GM12891 (cell line): ENCODE data around the gene PPP4R3A.

Experiments used
- DNase-seq: peaks from one replicate; pipeline ENCODE4 v3.0.0; 2011; ENCODE audit warnings: low spot score; ENCODE audit not compliant: insufficient read length
- FAIRE-seq: peaks from 2 replicates; lab custom pipeline; 2011; peaks lifted over from hg19 to GRCh38; lab: Jason Lieb, UNC
- PAX5 ChIP-seq: IDR thresholded peaks from 2 replicates; pipeline ENCODE4 v1.6.1; 2011; ENCODE audit warnings: low read length, moderate library complexity, mild to moderate bottlenecking; ENCODE audit not compliant: insufficient read depth, severe bottlenecking
- POLR2A ChIP-seq: IDR thresholded peaks from 2 replicates; pipeline ENCODE4 v1.6.1; 2011; ENCODE audit warnings: low read depth, low read length, control low read depth
- POLR2AphosphoS5 ChIP-seq: IDR thresholded peaks from 2 replicates; pipeline ENCODE4 v1.6.1; 2011; ENCODE audit warnings: low read depth, low read length, control low read depth
- POU2F2 ChIP-seq: IDR thresholded peaks from 2 replicates; pipeline ENCODE4 v1.6.1; 2011; ENCODE audit warnings: low read depth, mild to moderate bottlenecking, control low read depth, low read length, moderate library complexity
- SPI1 ChIP-seq: IDR thresholded peaks from 2 replicates; pipeline ENCODE4 v1.6.1; 2011; ENCODE audit warnings: low read depth, low read length, control low read depth
- TAF1 ChIP-seq: IDR thresholded peaks from 2 replicates; pipeline ENCODE4 v1.6.1; 2011; ENCODE audit warnings: low read depth, low read length, control low read depth

Gene PPP4R3A

DNA sequence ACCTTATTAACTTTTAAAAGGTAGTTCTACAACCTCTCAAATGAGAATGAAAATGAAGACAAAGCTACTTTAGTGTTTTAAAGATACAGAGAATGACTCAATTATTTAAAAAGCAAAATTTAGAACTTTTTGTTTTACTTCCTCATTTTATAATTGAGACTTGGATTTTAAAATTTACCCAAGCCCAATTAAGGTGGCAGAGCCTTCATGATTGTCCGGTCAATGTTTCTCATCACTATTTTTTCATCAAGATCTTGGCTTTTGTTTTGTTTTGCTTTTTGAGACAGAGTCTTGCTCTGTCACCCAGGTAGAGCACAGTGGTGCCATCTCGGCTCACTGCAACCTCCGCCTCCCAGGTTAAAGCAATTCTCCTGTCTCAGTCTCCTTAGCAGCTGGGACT, 32.7 kb downstream of the PPP4R3A start:
- DNase-seq (no peak), FAIRE-seq (no peak)
- TF ChIP-seq POU2F2, result no peak
- no peak for TF ChIP-seq TAF1
- no peak for TF ChIP-seq POLR2A
- TF ChIP-seq PAX5, result no peak
- no peak for TF ChIP-seq SPI1
- no peak for TF ChIP-seq POLR2AphosphoS5

DNA sequence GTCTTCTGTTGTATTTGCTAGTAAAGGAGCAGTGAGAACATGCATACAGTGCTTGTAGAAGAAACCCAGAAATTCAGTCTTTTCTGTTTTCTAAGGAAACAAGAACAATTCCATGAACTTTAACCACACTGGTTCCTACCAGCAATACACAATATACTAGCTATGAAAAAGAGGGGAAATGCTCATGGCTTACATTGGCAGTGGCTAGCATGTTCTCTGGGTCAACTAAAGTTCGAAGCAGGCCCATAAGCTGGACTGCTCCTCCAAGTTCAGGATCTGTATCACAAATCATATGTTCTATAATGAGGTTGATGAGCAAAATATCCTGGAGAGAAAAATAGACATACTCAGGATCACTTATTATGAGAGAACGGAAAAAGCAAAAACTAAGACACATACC, 37.1 kb downstream of the PPP4R3A start:
- DNase-seq (no peak), FAIRE-seq (no peak)

DNA sequence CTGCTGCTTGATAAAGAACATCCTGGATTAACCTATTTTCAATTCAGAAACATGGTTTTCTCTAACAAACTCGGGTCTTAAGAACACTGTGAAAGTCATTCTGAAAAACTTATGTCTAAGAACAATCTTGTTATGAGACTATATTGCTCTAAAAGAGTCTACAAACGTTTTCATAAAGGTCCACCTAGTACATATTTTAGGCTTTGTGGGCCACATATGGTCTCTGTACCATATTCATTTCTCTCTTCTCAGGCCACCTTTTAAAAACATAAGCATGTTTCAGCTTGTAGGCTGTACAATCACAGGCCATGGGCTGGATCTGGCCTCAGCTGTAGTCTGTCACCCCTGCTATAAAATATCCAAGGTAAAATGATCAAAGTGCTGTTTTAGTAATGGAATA, 39.9 kb downstream of the PPP4R3A start:
- TF ChIP-seq POLR2AphosphoS5 (no peak), PAX5 (no peak), POLR2A (no peak), TAF1 (no peak), SPI1 (no peak), POU2F2 (no peak)
- no peak for DNase-seq
- no peak for FAIRE-seq

More for the DNA sequence above, 37.1 kb downstream of the PPP4R3A start:
- no peak for TF ChIP-seq PAX5

DNA sequence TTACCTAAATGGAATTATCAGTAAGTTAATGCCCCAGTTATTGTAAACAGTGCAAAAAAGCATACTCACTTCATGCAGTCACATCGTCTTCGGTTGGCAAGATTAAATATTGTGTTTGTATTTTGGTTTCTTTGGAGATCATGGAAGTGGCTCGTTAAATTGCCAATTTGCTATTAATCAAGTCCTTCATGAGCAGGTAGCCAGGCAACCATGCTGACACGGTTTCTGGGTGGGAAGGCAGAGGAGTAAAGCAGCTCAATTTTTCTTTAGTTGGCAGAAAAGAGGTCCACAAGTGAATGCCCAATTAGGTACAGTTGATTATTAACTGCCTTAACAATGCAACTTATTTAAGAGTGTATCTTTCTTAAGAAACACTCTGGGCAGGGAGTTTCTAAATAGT, 43.9 kb downstream of the PPP4R3A start:
- no peak for DNase-seq
- TF ChIP-seq POLR2AphosphoS5 (no peak), POLR2A (no peak), SPI1 (no peak), PAX5 (no peak), TAF1 (no peak), POU2F2 (no peak)
- FAIRE-seq, result no peak

DNA sequence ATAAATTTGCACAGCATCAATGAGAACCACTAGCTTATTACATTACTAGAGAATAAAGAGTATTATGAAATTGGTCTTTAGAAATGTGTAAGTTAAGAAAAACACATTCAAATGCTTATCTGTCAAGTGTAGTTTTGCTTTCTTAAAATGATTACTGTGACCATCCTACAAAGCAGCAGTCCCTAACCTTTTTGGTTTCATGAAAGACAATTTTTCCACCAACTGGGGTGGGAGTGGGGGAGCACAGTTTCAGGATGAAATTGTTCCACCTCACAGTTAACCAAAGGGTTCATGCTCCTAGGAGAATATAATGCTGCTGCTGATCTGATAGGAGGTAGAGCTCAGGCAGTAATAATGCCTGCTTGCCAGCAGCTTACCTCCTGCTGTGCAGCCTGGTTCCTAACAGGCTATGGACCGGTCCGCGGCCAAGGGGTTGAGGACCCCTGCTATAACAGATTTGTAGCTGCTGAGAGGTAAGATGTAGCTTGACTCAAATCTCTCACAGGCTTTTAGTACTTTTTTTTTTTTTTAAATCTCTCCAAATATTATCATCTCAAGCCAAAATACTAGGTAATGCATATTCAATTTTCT, 45.4 kb downstream of the PPP4R3A start:
- FAIRE-seq (no peak), DNase-seq (no peak)
- TF ChIP-seq SPI1 (no peak), PAX5 (no peak), POLR2AphosphoS5 (no peak), TAF1 (no peak), POU2F2 (no peak), POLR2A (no peak)

DNA sequence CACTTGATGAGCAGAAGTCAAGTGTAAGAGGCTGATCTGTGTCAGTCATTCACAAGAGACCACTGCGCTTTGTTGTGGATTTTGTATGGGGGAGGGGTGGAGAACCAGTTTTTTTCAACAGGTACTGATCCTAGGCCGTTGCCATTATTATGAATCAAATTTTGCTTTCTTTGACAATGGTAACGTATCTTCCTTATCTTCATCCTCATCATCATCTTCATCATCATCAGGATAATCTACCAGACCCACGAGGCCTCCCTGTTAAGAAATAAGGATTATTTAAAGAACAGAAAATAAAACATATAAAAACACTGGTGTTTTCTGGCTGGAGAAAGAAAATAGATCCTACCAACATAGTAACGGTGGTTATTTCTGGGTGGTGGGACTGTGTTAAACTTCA, 51.5 kb downstream of the PPP4R3A start:
- TF ChIP-seq PAX5 (no peak), POU2F2 (no peak), POLR2AphosphoS5 (no peak), POLR2A (no peak), TAF1 (no peak), SPI1 (no peak)
- FAIRE-seq, result no peak
- DNase-seq, result no peak

DNA sequence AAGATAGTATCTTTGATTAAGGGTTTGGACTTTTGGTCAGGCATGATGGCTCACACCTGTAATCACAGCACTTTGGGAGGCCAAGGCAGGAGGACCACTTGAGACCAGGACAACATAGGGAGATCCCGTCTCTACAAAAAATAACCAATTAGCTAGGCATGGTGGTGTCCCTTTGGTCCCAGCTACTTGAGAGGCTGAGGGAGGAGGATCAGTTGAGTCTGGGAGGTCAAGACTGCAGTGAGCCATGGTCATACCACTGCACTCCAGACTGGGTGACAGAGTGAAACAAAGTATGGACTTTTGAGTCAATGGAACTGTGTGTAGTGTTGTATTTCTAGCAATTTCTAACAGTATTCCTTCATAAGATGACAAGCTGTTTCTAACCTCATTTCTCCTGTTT, 53.8 kb downstream of the PPP4R3A start:
- FAIRE-seq (peak; percentile 16), DNase-seq (no peak)

DNA sequence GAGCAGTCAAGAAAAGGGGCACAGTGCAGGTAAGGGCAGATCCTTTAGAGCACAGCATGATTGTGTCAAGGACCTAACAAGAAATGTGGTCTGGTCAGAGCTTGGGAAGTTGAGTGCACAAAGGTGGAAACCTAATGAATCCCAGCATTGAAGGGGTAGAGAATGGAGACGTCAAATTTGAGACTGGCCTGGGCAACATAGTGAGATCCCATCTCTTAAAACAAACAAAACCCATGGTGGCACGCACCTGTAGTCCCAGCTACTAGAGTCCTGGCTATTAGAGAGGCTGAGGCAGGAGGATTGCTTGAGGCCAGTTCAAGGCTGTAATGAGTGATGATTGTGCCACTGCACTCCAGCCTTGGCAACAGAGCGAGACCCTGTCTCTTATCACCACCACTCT, 55.5 kb downstream of the PPP4R3A start:
- FAIRE-seq, result no peak
- TF ChIP-seq POLR2AphosphoS5 (no peak), POLR2A (no peak), PAX5 (no peak), SPI1 (no peak), POU2F2 (no peak), TAF1 (no peak)
- no peak for DNase-seq

More for the DNA sequence above, 53.8 kb downstream of the PPP4R3A start:
- TF ChIP-seq POLR2AphosphoS5 (peak; percentile 66; the same call in 1 of the 2 replicates), TAF1 (no peak), PAX5 (no peak)

DNA sequence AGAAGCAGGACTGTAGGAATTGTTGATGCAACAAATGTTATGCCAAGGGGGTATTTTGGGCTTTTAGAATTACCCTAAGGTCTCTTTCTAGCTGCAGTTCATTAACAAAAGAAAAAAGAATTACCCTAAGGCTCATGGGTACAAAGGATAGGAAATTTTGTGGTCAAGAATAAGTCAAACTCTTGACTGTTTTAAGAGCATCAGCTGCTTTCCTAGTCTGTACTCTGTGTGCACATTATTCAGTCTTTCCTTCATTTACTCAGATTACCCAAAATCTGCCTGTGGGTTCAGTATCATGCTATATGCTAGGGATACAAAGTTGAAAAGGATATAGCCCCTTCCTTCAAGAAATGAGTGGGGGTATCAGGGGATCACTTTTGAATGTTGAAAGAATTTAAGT, 56.0 kb downstream of the PPP4R3A start:
- no peak for TF ChIP-seq TAF1
- TF ChIP-seq PAX5, result no peak
- no peak for TF ChIP-seq POU2F2
- no peak for TF ChIP-seq POLR2AphosphoS5
- no peak for TF ChIP-seq SPI1
- TF ChIP-seq POLR2A, result no peak
- no peak for DNase-seq
- no peak for FAIRE-seq

DNA sequence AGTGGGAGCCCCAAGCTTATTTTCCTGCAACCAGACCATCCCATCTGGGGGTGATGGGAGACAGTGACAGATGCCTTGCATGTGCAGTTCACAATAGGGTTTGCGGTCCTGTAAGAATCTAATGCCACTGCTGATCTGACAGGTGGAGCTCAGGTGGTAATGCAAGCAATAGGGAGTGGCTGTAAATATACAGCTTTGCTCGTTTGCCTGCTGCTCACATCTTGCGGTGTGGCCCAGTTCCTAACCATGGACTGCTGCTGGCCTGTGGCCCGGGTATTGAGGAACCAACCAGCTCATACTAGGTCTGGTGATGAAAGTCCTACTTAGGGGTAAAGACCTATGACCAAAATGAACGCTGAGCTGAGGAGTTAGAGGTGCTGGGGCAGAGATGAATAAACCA, 56.4 kb downstream of the PPP4R3A start:
- no peak for DNase-seq
- peak; percentile 16 for FAIRE-seq
- no peak for TF ChIP-seq TAF1
- TF ChIP-seq POLR2AphosphoS5, result peak; percentile 54; the same call in 1 of the 2 replicates
- TF ChIP-seq POLR2A, result 0 out of 2 replicates have a peak, but pooled peaks have one; percentile 39
